Esophagus muscularis mucosa (tissue), 4 donors: Measurements from ENCODE around the gene DHDDS. TPM values are rescaled to one million over a fixed set of nuclear protein-coding genes. Genes with fewer than 3 reads are reported as not detected.
"Not testable (repeated sequence)": the region's sequence is repeated elsewhere in the genome, so short reads cannot be mapped to it uniquely, and the experiment has no call there.

Source experiments
- DNase-seq: peaks from one replicate; pipeline ENCODE4 v3.0.0-alpha.2; 2017; ENCODE audit errors: extremely low spot score
- H3K27ac ChIP-seq, 4 donors: fragments of 200-600 bp; sonication (generic); replicated peaks in 1 of 4; 1 replicate in 3 of 4; 2 replicates in 1 of 4; pipeline ENCODE4 v1.5.1; 2016 to 2019; ENCODE audit warnings: mild to moderate bottlenecking in 1 of 4
- H3K27me3 ChIP-seq, 4 donors: fragments of 200-600 bp; sonication (generic); one replicate each; pipeline versions ENCODE4 v1.5.1 to v1.6.0; 2016 to 2019
- H3K36me3 ChIP-seq, 4 donors: fragments of 200-600 bp; sonication (generic); one replicate each; pipeline ENCODE4 v1.5.1; 2016 to 2019
- H3K4me1 ChIP-seq, 4 donors: fragments of 200-600 bp; sonication (generic); one replicate each; pipeline ENCODE4 v1.5.1; 2016 to 2019
- H3K4me3 ChIP-seq, 4 donors: fragments of 200-600 bp; sonication (generic); 1 replicate in 2 of 4; 2 replicates in 2 of 4; pipeline ENCODE4 v1.5.1; 2016 to 2019; ENCODE audit warnings: mild to moderate bottlenecking in 4 of 4, moderate library complexity in 1 of 4
- H3K9me3 ChIP-seq, 4 donors: fragments of 200-600 bp; sonication (generic); 1 replicate in 3 of 4; 2 replicates in 1 of 4; pipeline ENCODE4 v1.5.1; 2016 to 2019
- CTCF ChIP-seq, 3 experiments: fragments of 200-600 bp in 2 of 3; fragments of 450-650 bp in 1 of 3; sonication (generic) in 2 of 3; IDR thresholded peaks; one replicate each; pipeline ENCODE4 v1.5.1; 2017 to 2019; ENCODE audit warnings: antibody characterized with exemption in 3 of 3, mild to moderate bottlenecking in 2 of 3, moderate library complexity in 1 of 3
- EP300 ChIP-seq: sonication (generic); formaldehyde crosslinking; IDR thresholded peaks from one replicate; pipeline ENCODE4 v1.6.1; 2017; ENCODE audit warnings: antibody characterized with exemption
- POLR2A ChIP-seq: fragments of 450-650 bp; IDR thresholded peaks from one replicate; pipeline ENCODE4 v1.6.1; 2017; ENCODE audit warnings: antibody characterized with exemption, moderate library complexity, mild to moderate bottlenecking, low read depth
- POLR2AphosphoS5 ChIP-seq, 2 donors: sonication (generic); formaldehyde crosslinking; IDR thresholded peaks; one replicate each; pipeline ENCODE4 v1.6.1; 2017; ENCODE audit warnings: antibody characterized with exemption in 2 of 2
- WGBS: methylation state at CpG from one replicate; pipeline ENCODE4 v1.1.5; 2018; 5-methylcytosine and 5-hydroxymethylcytosine counted together
- intact Hi-C: fragments of 100-400 bp; cut with DNase I; formaldehyde crosslinking; loops from one replicate; pipeline ENCODE4 v1.15.1; 2023
- total RNA-seq, 4 donors: library from RNA; depleted of rRNA; stranded (reverse); fragments of >200 nt; gene quantifications; one replicate each; pipeline versions ENCODE4 v1.1.0 to v1.2.1, GENCODE V29; 2016

The DHDDS gene, protein sequence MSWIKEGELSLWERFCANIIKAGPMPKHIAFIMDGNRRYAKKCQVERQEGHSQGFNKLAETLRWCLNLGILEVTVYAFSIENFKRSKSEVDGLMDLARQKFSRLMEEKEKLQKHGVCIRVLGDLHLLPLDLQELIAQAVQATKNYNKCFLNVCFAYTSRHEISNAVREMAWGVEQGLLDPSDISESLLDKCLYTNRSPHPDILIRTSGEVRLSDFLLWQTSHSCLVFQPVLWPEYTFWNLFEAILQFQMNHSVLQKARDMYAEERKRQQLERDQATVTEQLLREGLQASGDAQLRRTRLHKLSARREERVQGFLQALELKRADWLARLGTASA
- total RNA-seq: 10 to 100 TPM; 28.7 to 38.9 (median 30.4) TPM

DNA sequence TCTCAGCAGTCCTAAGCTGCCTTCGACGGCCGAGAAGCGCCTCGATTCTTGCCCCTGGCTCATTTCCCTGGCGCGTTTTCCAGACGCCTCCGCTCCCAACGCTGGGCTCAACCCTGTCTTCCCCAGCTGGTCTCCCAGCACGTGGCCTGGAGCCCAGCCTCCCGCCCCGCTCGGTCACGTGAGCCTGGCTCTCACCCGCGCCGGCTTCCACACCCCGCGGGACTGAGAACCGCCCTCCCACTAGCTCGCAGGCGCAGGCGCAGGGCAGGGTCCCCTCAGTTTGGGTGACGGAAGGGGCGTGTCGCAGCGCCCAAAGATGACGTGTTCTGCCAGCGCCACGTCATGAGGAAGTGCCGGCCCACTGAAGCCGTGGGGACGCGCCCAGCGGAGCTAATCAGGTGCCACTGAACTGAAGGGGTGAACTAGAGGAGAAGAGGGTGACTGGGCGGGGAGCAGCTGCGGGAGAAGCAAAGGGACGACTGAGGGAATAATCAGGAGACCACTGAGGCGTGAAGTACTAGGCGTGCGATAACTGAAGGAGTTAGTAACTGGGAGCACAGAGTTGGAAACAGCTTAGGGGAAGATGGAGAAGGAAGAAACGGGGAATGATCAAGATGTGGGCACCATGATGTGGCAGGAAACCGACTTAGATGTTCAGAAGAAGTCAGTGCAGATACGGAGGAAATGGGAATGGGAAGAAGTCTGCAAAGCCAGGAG is at the start of gene DHDDS:
Gene DHDDS (plus strand): TSS at position 343 of the 717 bp plus-strand sequence. CDS start 625 bp downstream, outside the sequence.
- Histone ChIP-seq H3K9me3 (no peaks in the 10 kb centered on the region), H3K36me3 (peaks cover 9 to 30% (median 23%) of the 10 kb centered on the region in 4 donors), H3K4me1 (peaks cover 20 to 31% (median 28%) of the 10 kb centered on the region in 4 donors), H3K4me3 (peak within 1 kb of the TSS; percentile 60 to 76 (median 63)), H3K27ac (peak within 1 kb of the TSS; percentile 74 to 82 (median 78)), H3K27me3 (no peaks in the 10 kb centered on the region)
- DNase-seq: peak; percentile 99
- intact Hi-C loops: no loop called here
- peak; percentile 61 for TF ChIP-seq POLR2A
- no peak for TF ChIP-seq EP300
- peak; percentile 98 to 99 for TF ChIP-seq POLR2AphosphoS5 (IDR thresholded peaks at IDR 0.05)
- TF ChIP-seq CTCF (IDR thresholded peaks at IDR 0.05): peak in 1 of 3 experiments; percentile 40
- under 1% methylated on average over 37 of the region's 45 CpGs for WGBS

GRCh38 chr1:26384076-26384475 is 48.0 kb upstream of the DHDDS start:
- DNase-seq: no peak
- Histone ChIP-seq H3K27ac (no peak overlapping the region), H3K4me1 (no peaks in the 10 kb centered on the region), H3K27me3 (peaks cover 0 to 48% (median 0%) of the 10 kb centered on the region in 4 donors), H3K9me3 (no peaks in the 10 kb centered on the region), H3K36me3 (no peaks in the 10 kb centered on the region), H3K4me3 (no peak overlapping the region)
- intact Hi-C loops: no loop called here
- TF ChIP-seq POLR2A: no peak
- no peak for TF ChIP-seq EP300
- no peak for TF ChIP-seq POLR2AphosphoS5 (IDR thresholded peaks at IDR 0.05)
- TF ChIP-seq CTCF (IDR thresholded peaks at IDR 0.05): no peak
- WGBS: 80% methylated on average over 3 of the region's 3 CpGs

- intact Hi-C loops, H3K4me3 ChIP-seq, H3K4me1 ChIP-seq, H3K9me3 ChIP-seq, H3K27ac ChIP-seq, DNase-seq, H3K36me3 ChIP-seq: not testable (repeated sequence)
- 79% methylated on average over 3 of the region's 3 CpGs for WGBS
- peaks cover 0 to 55% (median 0%) of the 10 kb centered on the region in 4 donors for H3K27me3 ChIP-seq
These were observed 47.1 kb upstream of the DHDDS start for GRCh38 chr1:26385063-26385462.

DNA sequence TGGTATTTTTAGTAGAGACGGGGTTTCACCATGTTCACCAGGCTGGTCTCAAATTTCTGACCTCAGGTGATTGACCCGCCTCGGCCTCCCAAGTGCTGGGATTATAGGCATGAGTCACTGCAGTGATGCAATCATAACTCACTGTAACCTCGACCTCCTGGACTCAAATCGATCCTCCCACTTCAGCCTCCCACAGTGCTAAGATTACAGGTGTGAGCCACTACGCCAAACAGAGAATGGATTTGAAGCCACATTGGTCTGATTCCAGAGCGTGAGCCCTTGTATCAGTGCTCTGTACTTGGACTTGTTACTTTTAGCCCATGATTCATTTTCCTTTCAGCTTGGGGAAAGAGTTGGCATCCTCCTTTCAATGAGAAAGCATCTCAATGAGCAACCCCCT is 44.7 kb upstream of the DHDDS start:
- no peak for DNase-seq
- intact Hi-C loops: no loop called here
- TF ChIP-seq POLR2A (no peak), POLR2AphosphoS5 (IDR thresholded peaks at IDR 0.05) (no peak)
- Histone ChIP-seq H3K27me3 (peaks cover 0 to 56% (median 0%) of the 10 kb centered on the region in 4 donors), H3K9me3 (no peaks in the 10 kb centered on the region), H3K4me1 (no peaks in the 10 kb centered on the region), H3K4me3 (no peak overlapping the region), H3K27ac (no peak overlapping the region), H3K36me3 (no peaks in the 10 kb centered on the region)
- 77% methylated on average over 7 of the region's 7 CpGs for WGBS

GRCh38 chr1:26388791-26389445 is 43.2 kb upstream of the DHDDS start:
- 78% methylated on average over 6 of the region's 7 CpGs for WGBS

More at GRCh38 chr1:26388791-26389445, 43.2 kb upstream of the DHDDS start:
- TF ChIP-seq EP300 (no peak), POLR2A (no peak), CTCF (IDR thresholded peaks at IDR 0.05) (no peak), POLR2AphosphoS5 (IDR thresholded peaks at IDR 0.05) (no peak)
- H3K36me3 ChIP-seq: no peaks in the 10 kb centered on the region
- H3K27ac ChIP-seq: no peak overlapping the region
- no peak for DNase-seq
- H3K27me3 ChIP-seq: peaks cover 0 to 64% (median 0%) of the 10 kb centered on the region in 4 donors
- H3K9me3 ChIP-seq: no peaks in the 10 kb centered on the region
- H3K4me3 ChIP-seq: no peak overlapping the region
- H3K4me1 ChIP-seq: no peaks in the 10 kb centered on the region
- intact Hi-C loops: no loop called here
